Stimulated activated CD4-positive, alpha-beta T cell treated with anti-CD3 and anti-CD28 coated beads, TNF-alpha, amount 100 ng/mL, for 4 hours (primary cell): ENCODE data around the gene OR2J1.
"Not testable (repeated sequence)": the region's sequence is repeated elsewhere in the genome, so short reads cannot be mapped to it uniquely, and the experiment has no call there.

Source experiments
- DNase-seq, 3 experiments: peaks; one replicate each; pipeline ENCODE4 v3.0.0-alpha.2; 2020; ENCODE audit warnings: low read depth in 3 of 3

OR2J1 gene

DNA sequence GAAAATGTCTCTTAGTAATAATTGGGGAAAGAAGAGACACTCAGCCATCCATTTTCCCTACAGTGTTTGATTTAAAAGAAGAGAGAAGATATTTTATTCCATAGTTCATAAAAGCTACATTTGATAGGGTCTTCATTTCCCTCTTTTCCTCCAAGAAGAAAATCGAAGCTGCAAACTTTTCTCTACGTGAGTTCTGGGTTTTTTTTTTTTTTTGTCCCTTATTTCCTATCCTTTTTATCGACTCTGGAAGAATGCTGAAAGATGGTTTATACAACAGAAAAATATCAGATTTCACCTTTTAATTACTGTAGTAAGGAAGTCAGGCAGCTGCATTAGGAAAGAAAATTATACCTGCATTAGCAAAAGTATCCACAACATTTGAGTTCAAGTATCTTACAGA, at the start of gene OR2J1:
TSS of gene OR2J1 (plus strand) at position 301 of the 400 bp plus-strand sequence. CDS start 1,453 bp downstream, outside the sequence.
- DNase-seq, result no peak

DNA sequence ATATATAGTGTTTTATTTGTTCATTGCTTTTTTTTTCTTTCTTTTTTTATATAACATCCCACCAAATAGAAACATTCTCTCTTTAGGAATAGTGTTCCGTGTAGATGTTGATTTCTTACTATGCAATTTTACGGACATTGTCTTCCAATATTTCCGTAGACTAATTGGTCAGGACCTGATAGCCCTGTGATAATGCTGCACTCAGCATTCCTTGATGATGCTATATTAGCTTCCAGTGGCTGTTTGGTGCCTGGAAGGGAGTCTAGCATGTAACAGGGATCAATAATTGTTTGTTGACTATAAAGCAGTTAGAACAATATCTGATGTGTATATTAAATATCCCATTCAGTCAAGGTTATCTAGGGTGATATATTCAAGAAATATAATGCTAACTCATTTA, 47.6 kb upstream of the OR2J1 start:
- DNase-seq, result no peak

DNA sequence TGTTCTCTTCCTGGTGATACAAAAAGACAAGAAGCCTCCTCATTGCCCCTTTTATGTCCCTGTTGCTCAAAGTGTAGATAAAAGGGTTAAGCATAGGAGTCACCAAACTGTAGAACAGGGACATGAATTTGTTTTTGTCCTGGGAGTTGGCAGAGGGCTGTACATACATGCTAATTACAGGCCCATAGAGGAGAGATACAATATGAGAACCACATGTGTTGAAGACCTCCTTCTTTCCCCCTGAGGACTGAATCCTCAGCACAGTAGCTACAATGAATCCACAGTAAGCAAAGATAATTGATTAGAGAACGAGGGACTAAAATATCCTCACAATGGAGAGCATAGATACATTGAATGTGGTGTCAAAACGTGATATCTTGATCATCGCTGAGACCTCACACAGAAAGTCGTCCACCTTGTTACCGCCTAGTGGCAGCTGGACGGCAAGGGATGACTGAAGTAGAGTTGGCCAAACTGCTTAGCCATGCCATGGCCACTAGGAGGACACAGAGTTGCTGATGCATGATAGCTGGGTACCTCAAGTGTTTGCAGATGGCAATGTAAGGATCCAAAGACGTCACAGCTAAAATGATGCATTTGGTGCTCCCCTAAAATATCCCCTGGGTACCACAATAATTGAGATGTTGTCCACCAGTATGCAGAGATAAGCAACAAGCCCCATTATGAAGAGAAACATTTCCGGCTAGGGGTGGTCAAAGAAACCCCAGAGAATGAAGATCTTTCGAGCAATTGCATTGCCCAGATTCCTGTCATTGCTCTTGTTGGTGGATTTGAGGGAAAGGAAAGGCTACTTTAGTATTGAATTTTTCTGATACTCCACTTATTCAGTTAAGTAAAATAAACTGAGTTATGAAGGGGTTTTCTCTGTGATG, 27.2 kb upstream of the OR2J1 start:
- no peak for DNase-seq

DNA sequence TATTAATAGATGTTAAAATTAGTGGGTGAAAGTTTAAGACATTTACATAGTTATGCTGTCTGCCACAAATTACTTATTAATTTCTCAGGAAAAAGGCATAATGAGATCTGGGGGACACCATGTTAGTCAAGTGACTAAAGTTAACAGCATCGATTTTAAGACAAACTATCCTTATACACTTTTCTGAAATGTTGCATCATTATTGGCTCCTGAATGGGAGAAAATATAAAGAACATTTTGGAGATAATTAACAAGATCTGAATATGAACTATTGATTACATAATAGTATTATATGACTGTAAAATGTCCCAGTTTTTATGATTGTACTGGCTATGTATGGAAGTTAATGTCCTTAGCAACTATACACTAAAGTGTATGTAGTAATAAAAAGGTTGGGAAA, 20.1 kb upstream of the OR2J1 start:
- DNase-seq, result no peak

- DNase-seq, result no peak
Measured at GRCh38 chr6:29081312-29081711, 18.0 kb upstream of the OR2J1 start.

- no peak for DNase-seq
Measured at GRCh38 chr6:29082457-29082856, 16.8 kb upstream of the OR2J1 start.

DNA sequence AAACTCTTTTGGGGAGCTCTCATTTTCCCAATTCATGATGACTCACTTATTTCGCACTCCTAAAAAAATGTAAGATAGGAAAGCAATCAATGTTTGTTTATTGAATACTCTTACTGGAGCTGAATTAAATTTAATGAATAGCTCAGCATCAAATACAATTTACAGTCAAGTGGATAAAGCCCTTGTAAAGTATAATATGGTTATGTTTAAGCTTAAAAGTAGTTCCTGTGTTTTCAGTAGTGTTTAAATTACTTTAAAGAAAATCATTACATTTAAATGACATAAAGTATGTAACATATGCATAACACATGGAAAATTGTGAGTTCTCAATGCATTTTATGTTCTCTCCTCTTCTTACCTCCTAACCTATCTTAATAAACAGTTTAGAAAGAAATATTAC, 12.1 kb upstream of the OR2J1 start, which contains the start of gene OR2B3:
TSS of gene OR2B3 (minus strand) at position 101 of the 400 bp plus-strand sequence. CDS start at position 36, 65 bp downstream.
- no peak for DNase-seq

- DNase-seq, result no peak
Measured at GRCh38 chr6:29092957-29093356, 6.3 kb upstream of the OR2J1 start.

- DNase-seq, result no peak
Measured at GRCh38 chr6:29097803-29098202, 1.5 kb upstream of the OR2J1 start.

- DNase-seq, result no peak
Measured at GRCh38 chr6:29107758-29108157, 8.5 kb downstream of the OR2J1 start, which contains the start of gene OR2J3. Gene OR2J3 (plus strand): TSS chr6:29108058. CDS start chr6:29111891, 3,833 bp downstream.

- no peak for DNase-seq
Measured at GRCh38 chr6:29112135-29112534, 12.8 kb downstream of the OR2J1 start.

DNA sequence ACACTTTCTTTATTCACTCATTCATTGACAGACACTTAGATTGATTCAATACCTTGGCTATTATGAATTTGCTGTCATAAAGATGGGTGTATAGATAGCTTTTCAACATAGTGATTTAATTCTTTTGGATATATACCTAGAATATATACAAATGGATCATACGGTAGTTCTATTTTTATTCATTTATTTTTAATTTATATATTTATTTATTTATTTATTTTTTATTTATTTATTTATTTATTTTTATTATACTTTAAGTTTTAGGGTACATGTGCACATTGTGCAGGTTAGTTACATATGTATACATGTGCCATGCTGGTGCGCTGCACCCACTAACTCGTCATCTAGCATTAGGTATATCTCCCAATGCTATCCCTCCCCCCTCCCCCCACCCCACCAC, 15.7 kb downstream of the OR2J1 start:
- DNase-seq, result not testable (repeated sequence)

GRCh38 chr6:29129326-29130012, 30.2 kb downstream of the OR2J1 start:
- DNase-seq, result no peak

GRCh38 chr6:29130644-29131043, 31.4 kb downstream of the OR2J1 start:
- no peak for DNase-seq

DNA sequence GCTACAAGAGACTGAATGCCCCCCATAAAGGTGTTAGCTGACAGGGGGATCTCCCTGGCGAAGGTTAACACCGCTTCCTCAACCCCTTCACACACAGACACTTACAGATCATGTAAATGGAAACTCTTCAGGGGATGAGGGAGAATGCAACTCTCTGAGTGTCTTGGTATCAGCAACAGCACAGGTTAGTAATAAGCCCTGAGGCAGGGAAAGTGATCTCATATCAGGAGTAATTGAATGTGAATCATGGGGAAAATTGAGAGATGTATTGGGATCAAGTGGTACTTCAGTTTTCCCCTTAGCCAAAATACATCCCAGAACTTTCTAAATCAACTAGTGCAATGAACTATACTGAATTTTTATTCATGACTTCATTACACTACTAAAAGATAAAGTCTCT, 32.4 kb downstream of the OR2J1 start:
- DNase-seq, result no peak

GRCh38 chr6:29137724-29138123, 38.4 kb downstream of the OR2J1 start:
- DNase-seq, result no peak

DNA sequence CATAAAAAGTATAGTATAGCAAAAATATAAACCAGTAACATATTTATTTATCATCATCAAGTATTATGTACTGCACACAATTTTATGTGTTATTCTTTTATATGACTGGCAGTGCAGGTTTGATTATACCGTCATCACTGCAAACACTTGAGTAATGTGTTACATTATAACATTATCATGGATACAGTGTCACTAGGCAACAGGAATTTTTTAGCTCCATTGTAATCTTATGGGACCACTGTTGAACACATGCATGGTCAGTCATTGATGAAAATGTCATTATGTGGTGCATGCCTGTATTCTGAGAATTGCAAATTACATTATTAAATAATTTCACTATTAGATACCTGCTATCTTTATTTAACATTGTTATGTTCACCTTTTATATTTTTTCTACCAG, 42.3 kb downstream of the OR2J1 start:
- DNase-seq, result no peak

DNA sequence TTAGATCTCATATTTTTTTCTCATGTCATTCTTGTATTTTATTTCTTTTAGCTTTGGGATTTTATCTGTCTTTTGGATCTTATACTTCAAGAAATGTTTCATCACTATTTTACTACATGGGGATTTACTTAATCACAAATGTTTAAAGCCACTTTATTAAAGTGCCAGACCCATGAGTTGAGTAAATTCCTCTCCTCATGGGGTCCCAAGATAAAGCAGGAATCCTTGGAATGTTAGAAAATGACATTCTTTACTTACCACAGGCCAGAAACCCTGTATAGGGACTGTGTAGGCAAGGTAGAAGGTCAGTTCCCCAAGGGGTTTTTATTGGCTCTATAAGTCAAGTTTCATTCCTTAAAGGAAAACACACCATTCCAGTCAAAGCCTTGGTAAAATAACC, 43.0 kb downstream of the OR2J1 start:
- no peak for DNase-seq

- DNase-seq, result no peak
Measured at GRCh38 chr6:29146179-29146578, 46.9 kb downstream of the OR2J1 start.

DNA sequence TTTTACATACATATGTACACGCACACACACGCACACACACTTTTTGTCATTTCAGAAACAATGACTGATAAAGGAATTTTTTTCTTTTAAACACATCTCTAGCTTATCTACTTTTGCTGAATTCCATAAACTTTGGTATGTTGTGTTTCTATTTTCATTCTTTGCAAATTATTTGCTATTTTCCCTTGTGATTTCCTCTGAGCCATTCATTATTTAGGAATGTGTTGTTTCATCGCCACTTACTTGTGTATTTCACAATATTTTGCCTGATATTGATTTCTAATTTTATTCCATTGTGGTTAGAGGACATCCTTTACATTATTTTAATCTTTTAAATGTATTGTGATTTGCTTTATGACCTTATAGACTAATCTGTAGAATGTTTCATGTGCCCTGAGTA, 47.8 kb downstream of the OR2J1 start:
- DNase-seq, result no peak

GRCh38 chr6:29149444-29149843, 50.2 kb downstream of the OR2J1 start:
- not testable (repeated sequence) for DNase-seq
